Parathyroid adenoma (tissue), 2 donors: Measurements from ENCODE around the gene CRYAA.
"Not testable (repeated sequence)": the region's sequence is repeated elsewhere in the genome, so short reads cannot be mapped to it uniquely, and the experiment has no call there.

ENCODE experiments used
- H2AFZ ChIP-seq: fragments of 300-600 bp; sonication (generic); one replicate; pipeline ENCODE4 v1.7.0; 2017; ENCODE audit warnings: antibody characterized with exemption, mild to moderate bottlenecking
- H3K27ac ChIP-seq: fragments of 300-600 bp; sonication (generic); one replicate; pipeline ENCODE4 v1.7.0; 2017
- H3K27me3 ChIP-seq: fragments of 300-600 bp; sonication (generic); one replicate; pipeline ENCODE4 v1.7.0; 2017; ENCODE audit warnings: low read length; ENCODE audit not compliant: control insufficient read depth, insufficient read depth
- H3K36me3 ChIP-seq: fragments of 300-600 bp; sonication (generic); one replicate; pipeline ENCODE4 v1.7.0; 2017; ENCODE audit warnings: low read length; ENCODE audit not compliant: control insufficient read depth, insufficient read depth
- H3K4me1 ChIP-seq: fragments of 300-600 bp; sonication (generic); one replicate; pipeline ENCODE4 v1.7.0; 2017; ENCODE audit warnings: control low read depth
- H3K4me2 ChIP-seq: fragments of 300-600 bp; sonication (generic); one replicate; pipeline ENCODE4 v1.7.0; 2017; ENCODE audit warnings: low read length
- H3K4me3 ChIP-seq: fragments of 300-600 bp; sonication (generic); one replicate; pipeline ENCODE4 v1.7.0; 2017; ENCODE audit warnings: low read depth, low read length
- H3K79me2 ChIP-seq: fragments of 300-600 bp; sonication (generic); one replicate; pipeline ENCODE4 v1.7.0; 2017; ENCODE audit warnings: control low read depth
- H3K9ac ChIP-seq: fragments of 300-600 bp; sonication (generic); one replicate; pipeline ENCODE4 v1.7.0; 2017; ENCODE audit warnings: mild to moderate bottlenecking
- H3K9me3 ChIP-seq: fragments of 300-600 bp; sonication (generic); one replicate; pipeline ENCODE4 v1.7.0; 2017; ENCODE audit warnings: low read length; ENCODE audit not compliant: control insufficient read depth
- TF ChIP-seq, protein P1 (sequence below): fragments of 300-600 bp; sonication (generic); IDR thresholded peaks from one replicate; pipeline ENCODE4 v1.7.0; 2017; ENCODE audit warnings: antibody characterized with exemption, mild to moderate bottlenecking
- donor health status: primary hyperparathyroidism.

Gene CRYAA

DNA sequence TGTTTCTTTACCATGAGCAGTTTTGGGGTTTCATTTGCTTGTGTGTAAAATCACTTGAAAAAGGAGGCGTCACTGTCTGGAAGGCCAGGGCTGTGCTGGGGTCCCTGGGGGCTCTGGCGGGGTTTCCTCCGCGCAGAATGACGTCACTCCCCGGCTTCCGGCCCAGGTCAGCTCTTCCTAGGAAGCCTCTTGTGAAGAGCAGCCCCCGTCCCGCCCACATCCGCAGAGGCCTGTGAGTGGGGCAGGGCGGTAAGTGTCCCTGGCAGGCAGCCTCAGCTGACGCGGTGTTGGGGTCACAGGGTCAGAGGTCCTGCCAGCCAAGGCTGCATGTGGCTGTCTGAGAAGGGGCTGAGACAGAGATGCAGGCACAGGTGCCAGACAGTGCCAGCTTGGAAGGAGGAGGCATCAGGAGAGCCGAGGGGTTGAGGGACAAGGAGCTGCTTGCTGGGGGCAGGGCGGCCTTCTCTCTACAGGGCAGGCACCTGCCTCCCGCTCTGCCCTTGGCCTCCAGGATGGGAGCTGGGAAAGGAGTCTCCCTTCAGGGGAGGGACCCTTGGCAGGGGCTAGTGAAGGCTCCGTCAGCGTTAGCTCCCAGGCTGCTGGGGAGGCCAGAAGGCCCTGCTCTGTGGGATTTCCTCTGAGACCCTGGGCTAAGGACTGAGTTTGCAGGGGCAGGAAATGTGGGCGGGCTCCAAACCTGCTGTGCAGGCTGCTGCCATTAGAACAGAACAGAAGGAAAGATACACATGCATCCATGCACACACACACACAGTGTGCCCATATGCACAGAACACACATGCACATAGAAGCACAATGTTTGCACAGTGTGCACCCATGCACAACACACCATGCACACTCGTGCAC is 8.5 kb downstream of the CRYAA start:
- H3K9ac ChIP-seq, H3K4me3 ChIP-seq, H3K27ac ChIP-seq, H3K36me3 ChIP-seq, H3K27me3 ChIP-seq, H3K4me1 ChIP-seq, H3K4me2 ChIP-seq, H3K9me3 ChIP-seq, H3K79me2 ChIP-seq, H2AFZ ChIP-seq: not testable (repeated sequence)

DNA sequence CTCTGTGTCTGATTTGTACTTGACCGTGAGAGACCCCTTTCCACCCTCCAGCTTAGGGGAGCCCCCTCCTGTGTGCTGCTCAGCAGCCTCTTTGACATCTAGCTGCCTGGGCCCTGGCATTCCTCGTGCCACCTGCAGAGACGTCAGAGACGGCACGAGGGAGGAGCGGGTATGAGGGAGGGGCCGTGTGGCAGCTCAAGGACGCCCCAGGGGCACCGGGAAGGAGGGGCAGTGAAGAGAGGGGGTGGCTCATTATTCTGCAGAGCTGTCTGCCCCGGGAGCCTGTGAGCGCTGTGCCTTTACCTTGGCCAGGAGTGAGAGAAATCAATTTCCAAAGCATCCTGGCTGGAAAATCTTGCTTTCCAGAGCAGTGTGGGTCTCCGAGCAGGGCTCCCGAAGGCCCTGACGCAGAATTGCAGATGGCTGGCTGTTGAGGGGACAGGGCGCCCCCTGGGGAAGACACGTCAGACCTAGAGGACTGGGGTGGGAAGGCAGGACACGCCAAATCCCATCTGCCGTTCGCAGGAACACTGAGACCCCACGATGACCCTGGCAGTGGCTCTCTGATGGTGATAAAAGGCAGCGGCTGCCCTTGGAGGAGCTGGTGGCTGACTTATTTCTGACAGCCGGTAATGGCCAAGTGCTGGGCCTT is 9.5 kb downstream of the CRYAA start:
- H3K36me3 ChIP-seq, H3K4me3 ChIP-seq, H3K4me1 ChIP-seq, H3K27me3 ChIP-seq, H3K9me3 ChIP-seq, H2AFZ ChIP-seq, H3K9ac ChIP-seq, H3K79me2 ChIP-seq, H3K27ac ChIP-seq, H3K4me2 ChIP-seq: not testable (repeated sequence)

DNA sequence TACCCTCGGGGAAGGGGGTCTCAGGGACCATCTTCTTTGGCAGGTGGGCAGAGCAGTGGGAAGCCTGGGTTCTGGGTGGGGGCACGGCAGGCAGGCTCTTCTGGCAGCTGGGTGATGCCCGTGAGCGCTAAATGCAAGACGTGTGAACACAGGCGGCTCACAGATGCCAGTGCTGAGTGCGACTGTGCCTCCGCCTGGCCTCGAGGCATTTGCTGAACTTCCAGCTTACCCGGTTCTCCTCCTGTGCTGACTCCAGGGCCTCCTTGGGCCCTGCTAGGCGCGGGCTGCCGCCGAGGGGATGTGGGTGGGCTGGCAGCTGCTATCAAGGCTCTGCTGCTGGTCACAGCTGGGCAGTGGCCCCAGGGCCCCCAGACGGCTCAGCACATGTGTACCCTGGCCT is 12.2 kb downstream of the CRYAA start:
- H3K36me3 ChIP-seq, H3K4me2 ChIP-seq, H3K79me2 ChIP-seq, H3K27ac ChIP-seq, H3K4me1 ChIP-seq, H3K27me3 ChIP-seq, H3K4me3 ChIP-seq, H3K9me3 ChIP-seq, H3K9ac ChIP-seq, H2AFZ ChIP-seq: not testable (repeated sequence)

DNA sequence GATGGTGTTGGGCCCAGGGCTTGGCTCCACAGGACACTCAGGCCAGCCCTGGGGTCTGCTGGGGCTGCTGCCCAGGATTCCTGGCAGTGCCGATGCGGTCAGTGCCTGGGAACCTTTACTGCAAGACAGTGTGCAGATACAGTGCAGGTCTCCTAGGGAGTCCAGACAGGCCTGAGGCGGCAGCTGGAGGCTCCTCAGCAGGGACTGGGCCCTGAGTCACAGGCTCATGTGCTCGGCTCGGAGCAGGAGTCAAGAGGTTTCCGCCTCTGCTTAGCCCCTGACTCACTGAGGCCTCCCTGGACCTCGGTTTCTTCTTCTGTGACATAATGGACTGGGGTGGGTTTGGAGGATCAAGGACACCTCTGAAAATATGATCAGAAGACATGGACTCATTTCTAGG is 18.5 kb downstream of the CRYAA start:
- not testable (repeated sequence) for H3K27ac ChIP-seq, H3K4me2 ChIP-seq, H3K9me3 ChIP-seq, H3K4me1 ChIP-seq, H3K9ac ChIP-seq, H2AFZ ChIP-seq, H3K36me3 ChIP-seq, H3K79me2 ChIP-seq, H3K27me3 ChIP-seq, H3K4me3 ChIP-seq

DNA sequence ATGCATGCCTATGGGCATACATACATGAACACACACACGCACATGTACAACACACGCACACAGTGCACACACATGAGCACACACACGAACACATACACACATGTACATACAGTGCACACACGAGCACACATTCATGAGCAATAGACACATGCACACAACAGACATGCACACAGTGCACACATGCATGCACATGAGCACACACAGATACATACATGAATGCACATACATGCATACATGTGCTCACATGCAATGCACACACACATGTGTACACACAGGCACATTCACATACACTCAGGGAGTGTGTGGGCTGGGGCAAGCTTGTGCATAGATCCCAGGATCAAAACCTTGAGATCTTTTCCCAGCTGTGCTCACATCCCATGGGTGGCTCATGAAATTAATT is 18.9 kb downstream of the CRYAA start:
- TF ChIP-seq, protein P1, sequence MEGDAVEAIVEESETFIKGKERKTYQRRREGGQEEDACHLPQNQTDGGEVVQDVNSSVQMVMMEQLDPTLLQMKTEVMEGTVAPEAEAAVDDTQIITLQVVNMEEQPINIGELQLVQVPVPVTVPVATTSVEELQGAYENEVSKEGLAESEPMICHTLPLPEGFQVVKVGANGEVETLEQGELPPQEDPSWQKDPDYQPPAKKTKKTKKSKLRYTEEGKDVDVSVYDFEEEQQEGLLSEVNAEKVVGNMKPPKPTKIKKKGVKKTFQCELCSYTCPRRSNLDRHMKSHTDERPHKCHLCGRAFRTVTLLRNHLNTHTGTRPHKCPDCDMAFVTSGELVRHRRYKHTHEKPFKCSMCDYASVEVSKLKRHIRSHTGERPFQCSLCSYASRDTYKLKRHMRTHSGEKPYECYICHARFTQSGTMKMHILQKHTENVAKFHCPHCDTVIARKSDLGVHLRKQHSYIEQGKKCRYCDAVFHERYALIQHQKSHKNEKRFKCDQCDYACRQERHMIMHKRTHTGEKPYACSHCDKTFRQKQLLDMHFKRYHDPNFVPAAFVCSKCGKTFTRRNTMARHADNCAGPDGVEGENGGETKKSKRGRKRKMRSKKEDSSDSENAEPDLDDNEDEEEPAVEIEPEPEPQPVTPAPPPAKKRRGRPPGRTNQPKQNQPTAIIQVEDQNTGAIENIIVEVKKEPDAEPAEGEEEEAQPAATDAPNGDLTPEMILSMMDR, result no peak
- Histone ChIP-seq H3K79me2 (no peaks in the 10 kb centered on the region), H3K4me2 (no peak overlapping the region)

DNA sequence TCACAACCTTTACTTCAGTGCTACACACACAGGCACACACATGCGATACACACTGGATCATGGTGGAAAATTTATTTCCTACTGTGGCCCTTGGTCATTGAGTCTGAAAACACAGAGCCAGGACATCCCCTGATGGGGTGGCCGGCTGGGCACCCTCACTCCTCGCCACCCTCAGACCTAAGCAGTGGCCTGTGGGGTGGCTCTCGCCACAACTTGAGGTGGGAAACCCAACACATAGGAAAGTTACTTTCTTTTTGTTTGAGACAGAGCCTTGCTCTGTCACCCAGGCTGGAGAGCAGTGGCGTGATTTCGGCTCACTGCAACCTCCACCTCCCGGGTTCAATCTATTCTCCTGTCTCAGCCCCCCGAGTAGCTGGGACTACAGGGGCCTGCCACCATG is 19.4 kb downstream of the CRYAA start:
- Histone ChIP-seq H2AFZ (no peak overlapping the region), H3K9me3 (no peaks in the 10 kb centered on the region), H3K27me3 (no peaks in the 10 kb centered on the region), H3K4me3 (no peak overlapping the region), H3K4me2 (no peak overlapping the region), H3K4me1 (no peaks in the 10 kb centered on the region), H3K27ac (no peak overlapping the region), H3K79me2 (no peaks in the 10 kb centered on the region), H3K9ac (no peak overlapping the region), H3K36me3 (no peaks in the 10 kb centered on the region)
- TF ChIP-seq, protein P1, result no peak

More for the DNA sequence above, 18.9 kb downstream of the CRYAA start:
- Histone ChIP-seq H3K9me3 (no peaks in the 10 kb centered on the region), H3K27me3 (no peaks in the 10 kb centered on the region), H3K27ac (no peak overlapping the region), H3K4me3 (no peak overlapping the region), H2AFZ (no peak overlapping the region), H3K9ac (no peak overlapping the region), H3K4me1 (no peaks in the 10 kb centered on the region), H3K36me3 (no peaks in the 10 kb centered on the region)
